HepG2 (cell line): Measurements from ENCODE around the gene STX5. TPM values are rescaled to one million over a fixed set of nuclear protein-coding genes. Genes with fewer than 3 reads are reported as not detected.

ENCODE experiments used
- ATF2 ChIP-seq: sonication (generic); formaldehyde crosslinking; IDR thresholded peaks from 2 replicates; pipeline ENCODE4 v1.4.0; 2020; ENCODE audit warnings: missing genetic modification reagents
- FOXA1 ChIP-seq, 2 experiments: fragments of 450-650 bp in 1 of 2; sonication (generic) in 1 of 2; formaldehyde crosslinking in 1 of 2; IDR thresholded peaks; 2 replicates each; pipeline versions ENCODE4 v1.4.0 to v1.6.1; 2016 to 2020; ENCODE audit warnings: missing genetic modification reagents in 1 of 2
- FOXC1 ChIP-seq: sonication (generic); formaldehyde crosslinking; IDR thresholded peaks from 2 replicates; pipeline ENCODE4 v1.8.0; 2022; ENCODE audit warnings: mild to moderate bottlenecking, missing genetic modification reagents, borderline replicate concordance
- HOXA3 ChIP-seq: sonication (generic); formaldehyde crosslinking; IDR thresholded peaks from 2 replicates; pipeline ENCODE4 v1.5.0; 2020; ENCODE audit warnings: missing genetic modification reagents
- MTA1 ChIP-seq: sonication (generic); formaldehyde crosslinking; IDR thresholded peaks from 2 replicates; pipeline ENCODE4 v1.4.0; 2020; ENCODE audit warnings: missing genetic modification reagents, mild to moderate bottlenecking, borderline replicate concordance
- NBN ChIP-seq: fragments of 450-650 bp; conservative IDR thresholded peaks from 2 replicates; pipeline ENCODE4 v1.6.1; 2017
- PATZ1 ChIP-seq: sonication (generic); formaldehyde crosslinking; IDR thresholded peaks from 2 replicates; pipeline ENCODE4 v1.4.0; 2020; ENCODE audit warnings: missing genetic modification reagents
- PRPF4 ChIP-seq: fragments of 200-400 bp; formaldehyde crosslinking; IDR thresholded peaks from 2 replicates; pipeline ENCODE4 v1.6.1; 2016; ENCODE audit warnings: low read length, low read depth; ENCODE audit not compliant: poor library complexity, severe bottlenecking
- TAF1 ChIP-seq: sonication (generic); formaldehyde crosslinking; IDR thresholded peaks from 2 replicates; pipeline ENCODE4 v1.4.0; 2020; ENCODE audit warnings: missing genetic modification reagents
- TEAD3 ChIP-seq: optimal IDR thresholded peaks from 2 replicates; pipeline ENCODE3; 2016; ENCODE audit warnings: borderline replicate concordance
- U2AF1 ChIP-seq: fragments of 200-400 bp; formaldehyde crosslinking; optimal IDR thresholded peaks from 2 replicates; pipeline ENCODE3; 2017; ENCODE audit warnings: mild to moderate bottlenecking, low read depth, low read length
- ZFAT ChIP-seq: sonication (generic); formaldehyde crosslinking; conservative IDR thresholded peaks from 2 replicates; pipeline ENCODE4 v1.8.1; 2023; ENCODE audit warnings: missing genetic modification reagents, inconsistent platforms
- ZNF558 ChIP-seq: sonication (generic); formaldehyde crosslinking; IDR thresholded peaks from 2 replicates; pipeline ENCODE4 v1.9.0; 2022; ENCODE audit warnings: mild to moderate bottlenecking, missing genetic modification reagents, borderline replicate concordance
- polyA plus RNA-seq, 8 experiments: library from polyadenylated mRNA; depleted of rRNA in 3 of 8; stranded (reverse) in 7 of 8; unstranded in 1 of 8; fragments of >200 nt; fragmentation: Illumina TruSeq in 4 of 8; extraction: Trizol in 4 of 8; gene quantifications; 2 replicates each; pipeline versions ENCODE4 v1.2.1 to v1.2.3, GENCODE V29; 2011 to 2016; ENCODE audit warnings: low read depth in 4 of 8, missing spikeins in 1 of 8, mixed read lengths in 1 of 8; ENCODE audit not compliant: insufficient read depth in 1 of 8
- total RNA-seq, 5 experiments: library from RNA; depleted of rRNA; stranded (reverse); fragments of >200 nt; fragmentation: Illumina TruSeq; extraction: Trizol; gene quantifications; 2 replicates each; pipeline ENCODE4 v1.2.3, GENCODE V29; 2016; ENCODE audit warnings: low read depth in 1 of 5
- TF ChIP-seq, protein P1 (sequence below): sonication (generic); formaldehyde crosslinking; IDR thresholded peaks from 2 replicates; pipeline ENCODE4 v1.9.0; 2021; ENCODE audit warnings: missing genetic modification reagents, borderline replicate concordance
- TF ChIP-seq, protein P2 (sequence below): fragments of 450-650 bp; IDR thresholded peaks from 2 replicates; pipeline ENCODE4 v1.6.1; 2016
- TF ChIP-seq, protein P3 (sequence below): sonication (generic); formaldehyde crosslinking; IDR thresholded peaks from 2 replicates; pipeline ENCODE4 v1.4.0; 2020; ENCODE audit warnings: mild to moderate bottlenecking, low read depth, missing genetic modification reagents
- TF ChIP-seq, protein P4 (sequence below): sonication (generic); formaldehyde crosslinking; IDR thresholded peaks from 2 replicates; pipeline ENCODE4 v1.8.0; 2022; ENCODE audit warnings: mild to moderate bottlenecking, missing genetic modification reagents

STX5 gene
- total and polyA plus RNA-seq, 2 of the 13 experiments (the other 11 are each of a cell fraction or from before 2014, with no cell fraction given), result 26.9 to 30.0 TPM

GRCh38 chr11:62858201-62858600 is 26.4 kb upstream of the STX5 start (continued):
- TF ChIP-seq ATF2 (no peak), TAF1 (CRISPR knock-in tag) (no peak), FOXA1 (IDR thresholded peaks at IDR 0.05) (no peak), FOXA1 (CRISPR knock-in tag; IDR thresholded peaks at IDR 0.05) (no peak), TEAD3 (CRISPR knock-in tag) (peak; percentile 25), PATZ1 (0 out of 2 replicates have a peak, but pooled peaks have one; percentile 8), PRPF4 (no peak), U2AF1 (no peak), ZFAT (CRISPR knock-in tag) (no peak), HOXA3 (CRISPR knock-in tag) (no peak), FOXC1 (CRISPR knock-in tag) (no peak), ZNF558 (CRISPR knock-in tag) (no peak), NBN (no peak), MTA1 (no peak)
- TF ChIP-seq, protein P1, sequence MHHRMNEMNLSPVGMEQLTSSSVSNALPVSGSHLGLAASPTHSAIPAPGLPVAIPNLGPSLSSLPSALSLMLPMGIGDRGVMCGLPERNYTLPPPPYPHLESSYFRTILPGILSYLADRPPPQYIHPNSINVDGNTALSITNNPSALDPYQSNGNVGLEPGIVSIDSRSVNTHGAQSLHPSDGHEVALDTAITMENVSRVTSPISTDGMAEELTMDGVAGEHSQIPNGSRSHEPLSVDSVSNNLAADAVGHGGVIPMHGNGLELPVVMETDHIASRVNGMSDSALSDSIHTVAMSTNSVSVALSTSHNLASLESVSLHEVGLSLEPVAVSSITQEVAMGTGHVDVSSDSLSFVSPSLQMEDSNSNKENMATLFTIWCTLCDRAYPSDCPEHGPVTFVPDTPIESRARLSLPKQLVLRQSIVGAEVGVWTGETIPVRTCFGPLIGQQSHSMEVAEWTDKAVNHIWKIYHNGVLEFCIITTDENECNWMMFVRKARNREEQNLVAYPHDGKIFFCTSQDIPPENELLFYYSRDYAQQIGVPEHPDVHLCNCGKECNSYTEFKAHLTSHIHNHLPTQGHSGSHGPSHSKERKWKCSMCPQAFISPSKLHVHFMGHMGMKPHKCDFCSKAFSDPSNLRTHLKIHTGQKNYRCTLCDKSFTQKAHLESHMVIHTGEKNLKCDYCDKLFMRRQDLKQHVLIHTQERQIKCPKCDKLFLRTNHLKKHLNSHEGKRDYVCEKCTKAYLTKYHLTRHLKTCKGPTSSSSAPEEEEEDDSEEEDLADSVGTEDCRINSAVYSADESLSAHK (CRISPR knock-in tag), result no peak
- TF ChIP-seq, protein P2, sequence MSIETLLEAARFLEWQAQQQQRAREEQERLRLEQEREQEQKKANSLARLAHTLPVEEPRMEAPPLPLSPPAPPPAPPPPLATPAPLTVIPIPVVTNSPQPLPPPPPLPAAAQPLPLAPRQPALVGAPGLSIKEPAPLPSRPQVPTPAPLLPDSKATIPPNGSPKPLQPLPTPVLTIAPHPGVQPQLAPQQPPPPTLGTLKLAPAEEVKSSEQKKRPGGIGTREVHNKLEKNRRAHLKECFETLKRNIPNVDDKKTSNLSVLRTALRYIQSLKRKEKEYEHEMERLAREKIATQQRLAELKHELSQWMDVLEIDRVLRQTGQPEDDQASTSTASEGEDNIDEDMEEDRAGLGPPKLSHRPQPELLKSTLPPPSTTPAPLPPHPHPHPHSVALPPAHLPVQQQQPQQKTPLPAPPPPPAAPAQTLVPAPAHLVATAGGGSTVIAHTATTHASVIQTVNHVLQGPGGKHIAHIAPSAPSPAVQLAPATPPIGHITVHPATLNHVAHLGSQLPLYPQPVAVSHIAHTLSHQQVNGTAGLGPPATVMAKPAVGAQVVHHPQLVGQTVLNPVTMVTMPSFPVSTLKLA, result no peak
- TF ChIP-seq, protein P3, sequence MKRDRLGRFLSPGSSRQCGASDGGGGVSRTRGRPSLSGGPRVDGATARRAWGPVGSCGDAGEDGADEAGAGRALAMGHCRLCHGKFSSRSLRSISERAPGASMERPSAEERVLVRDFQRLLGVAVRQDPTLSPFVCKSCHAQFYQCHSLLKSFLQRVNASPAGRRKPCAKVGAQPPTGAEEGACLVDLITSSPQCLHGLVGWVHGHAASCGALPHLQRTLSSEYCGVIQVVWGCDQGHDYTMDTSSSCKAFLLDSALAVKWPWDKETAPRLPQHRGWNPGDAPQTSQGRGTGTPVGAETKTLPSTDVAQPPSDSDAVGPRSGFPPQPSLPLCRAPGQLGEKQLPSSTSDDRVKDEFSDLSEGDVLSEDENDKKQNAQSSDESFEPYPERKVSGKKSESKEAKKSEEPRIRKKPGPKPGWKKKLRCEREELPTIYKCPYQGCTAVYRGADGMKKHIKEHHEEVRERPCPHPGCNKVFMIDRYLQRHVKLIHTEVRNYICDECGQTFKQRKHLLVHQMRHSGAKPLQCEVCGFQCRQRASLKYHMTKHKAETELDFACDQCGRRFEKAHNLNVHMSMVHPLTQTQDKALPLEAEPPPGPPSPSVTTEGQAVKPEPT, result no peak
- TF ChIP-seq, protein P4, sequence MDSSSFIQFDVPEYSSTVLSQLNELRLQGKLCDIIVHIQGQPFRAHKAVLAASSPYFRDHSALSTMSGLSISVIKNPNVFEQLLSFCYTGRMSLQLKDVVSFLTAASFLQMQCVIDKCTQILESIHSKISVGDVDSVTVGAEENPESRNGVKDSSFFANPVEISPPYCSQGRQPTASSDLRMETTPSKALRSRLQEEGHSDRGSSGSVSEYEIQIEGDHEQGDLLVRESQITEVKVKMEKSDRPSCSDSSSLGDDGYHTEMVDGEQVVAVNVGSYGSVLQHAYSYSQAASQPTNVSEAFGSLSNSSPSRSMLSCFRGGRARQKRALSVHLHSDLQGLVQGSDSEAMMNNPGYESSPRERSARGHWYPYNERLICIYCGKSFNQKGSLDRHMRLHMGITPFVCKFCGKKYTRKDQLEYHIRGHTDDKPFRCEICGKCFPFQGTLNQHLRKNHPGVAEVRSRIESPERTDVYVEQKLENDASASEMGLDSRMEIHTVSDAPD (CRISPR knock-in tag), result no peak
